EL (cell line): ENCODE data around the gene GTPBP8.

ENCODE experiments used
- DNase-seq: peaks from one replicate; pipeline ENCODE4 v3.0.0-alpha.2; 2016

GTPBP8 gene

GRCh38 chr3:112990672-112991602 lies at the start of gene GTPBP8:
Gene GTPBP8 (plus strand): TSS chr3:112990984. CDS start chr3:112991000, 16 bp downstream.
- DNase-seq, result peak; percentile 88

GRCh38 chr3:112948346-112948838 lies 42.4 kb upstream of the GTPBP8 start:
- no peak for DNase-seq

- DNase-seq, result no peak
Observed at GRCh38 chr3:112956351-112956750, 34.4 kb upstream of the GTPBP8 start.

- no peak for DNase-seq
Observed at GRCh38 chr3:112958811-112959560, 31.8 kb upstream of the GTPBP8 start.

- no peak for DNase-seq
Observed at GRCh38 chr3:112963683-112964082, 27.1 kb upstream of the GTPBP8 start.

GRCh38 chr3:112965656-112966055 lies 25.1 kb upstream of the GTPBP8 start:
- DNase-seq, result no peak

GRCh38 chr3:112966633-112967032 lies 24.2 kb upstream of the GTPBP8 start:
- no peak for DNase-seq

GRCh38 chr3:112967425-112967824 lies 23.4 kb upstream of the GTPBP8 start:
- no peak for DNase-seq

- no peak for DNase-seq
Observed at GRCh38 chr3:112967828-112968227, 23.0 kb upstream of the GTPBP8 start.

- DNase-seq, result no peak
Observed at GRCh38 chr3:112972158-112972557, 18.6 kb upstream of the GTPBP8 start.

- DNase-seq, result no peak
Observed at GRCh38 chr3:112973325-112974177, 17.2 kb upstream of the GTPBP8 start.

GRCh38 chr3:112974178-112974517 lies 16.6 kb upstream of the GTPBP8 start:
- no peak for DNase-seq

- no peak for DNase-seq
Observed at GRCh38 chr3:112974894-112975293, 15.9 kb upstream of the GTPBP8 start, which contains the start of gene CD200R1. Gene CD200R1 (minus strand): TSS chr3:112975103. CDS start chr3:112974857, 246 bp downstream.

- DNase-seq, result no peak
Observed at GRCh38 chr3:112976001-112976400, 14.8 kb upstream of the GTPBP8 start.

- DNase-seq, result no peak
Observed at GRCh38 chr3:112976953-112977352, 13.8 kb upstream of the GTPBP8 start.

- peak; percentile 41 for DNase-seq
Observed at GRCh38 chr3:112979244-112979832, 11.4 kb upstream of the GTPBP8 start.

- DNase-seq, result peak; percentile 7
Observed at GRCh38 chr3:112980080-112980479, 10.7 kb upstream of the GTPBP8 start.

- no peak for DNase-seq
Observed at GRCh38 chr3:112982710-112983109, 8.1 kb upstream of the GTPBP8 start.

GRCh38 chr3:112984485-112984884 lies 6.3 kb upstream of the GTPBP8 start:
- no peak for DNase-seq

- DNase-seq, result no peak
Observed at GRCh38 chr3:112987710-112988334, 3.0 kb upstream of the GTPBP8 start.

GRCh38 chr3:112995800-112996199 lies 5.0 kb downstream of the GTPBP8 start:
- DNase-seq, result no peak

- DNase-seq, result no peak
Observed at GRCh38 chr3:113000691-113001090, 9.9 kb downstream of the GTPBP8 start.
